H9 (cell line): ENCODE data around the gene FLT3LG. TPM values are rescaled to one million over a fixed set of nuclear protein-coding genes. Genes with fewer than 3 reads are reported as not detected.

ENCODE experiments used
- DNase-seq: peaks from one replicate; pipeline ENCODE4 v3.0.0-alpha.2; 2017
- H2AFZ ChIP-seq: one replicate; pipeline ENCODE4 v1.6.1; 2013; ENCODE audit warnings: mild to moderate bottlenecking, low read length, control low read depth, moderate library complexity
- H2AK5ac ChIP-seq: 2 replicates; pipeline ENCODE4 v1.6.1; 2013; ENCODE audit warnings: low read length, control low read depth, mixed read lengths; ENCODE audit not compliant: insufficient read length
- H2BK120ac ChIP-seq: one replicate; pipeline ENCODE4 v1.6.1; 2013; ENCODE audit warnings: low read depth, mild to moderate bottlenecking, low read length, control low read depth, inconsistent platforms; ENCODE audit not compliant: poor library complexity, severe bottlenecking
- H2BK12ac ChIP-seq: 2 replicates; pipeline ENCODE4 v1.6.1; 2013; ENCODE audit warnings: low read length, control low read depth, mixed read lengths, low read depth; ENCODE audit not compliant: insufficient read length
- H2BK15ac ChIP-seq: 2 replicates; pipeline ENCODE4 v1.6.1; 2013; ENCODE audit warnings: low read depth, low read length, control low read depth
- H2BK20ac ChIP-seq: one replicate; pipeline ENCODE4 v1.6.1; 2013; ENCODE audit warnings: low read depth, mild to moderate bottlenecking, low read length, control low read depth, inconsistent platforms; ENCODE audit not compliant: poor library complexity, severe bottlenecking
- H2BK5ac ChIP-seq: 2 replicates; pipeline ENCODE4 v1.6.1; 2013; ENCODE audit warnings: low read length, control low read depth, mixed read lengths; ENCODE audit not compliant: insufficient read length
- H3K14ac ChIP-seq: 2 replicates; pipeline ENCODE4 v1.6.1; 2013; ENCODE audit warnings: low read length, control low read depth; ENCODE audit not compliant: insufficient read depth
- H3K18ac ChIP-seq: 2 replicates; pipeline ENCODE4 v1.6.1; 2013; ENCODE audit warnings: low read depth, mild to moderate bottlenecking, mixed read lengths, low read length, control low read depth; ENCODE audit not compliant: insufficient read length
- H3K23ac ChIP-seq: 2 replicates; pipeline ENCODE4 v1.6.1; 2013; ENCODE audit warnings: low read length, control low read depth, mixed read lengths, low read depth; ENCODE audit not compliant: insufficient read length
- H3K23me2 ChIP-seq: 2 replicates; pipeline ENCODE4 v1.6.1; 2013; ENCODE audit warnings: low read depth, mild to moderate bottlenecking, mixed read lengths, low read length, control low read depth; ENCODE audit not compliant: insufficient read length, poor library complexity, severe bottlenecking
- H3K27ac ChIP-seq: 2 replicates; pipeline ENCODE4 v1.5.1; 2013; ENCODE audit warnings: low read length, control low read depth, mixed read lengths, low read depth; ENCODE audit not compliant: insufficient read length
- H3K27me3 ChIP-seq: 2 replicates; pipeline ENCODE4 v1.6.1; 2013; ENCODE audit warnings: low read length, control low read depth, inconsistent platforms; ENCODE audit not compliant: insufficient read depth
- H3K4ac ChIP-seq: 2 replicates; pipeline ENCODE4 v1.6.1; 2013; ENCODE audit warnings: low read depth, mild to moderate bottlenecking, control low read depth, inconsistent platforms, low read length, moderate library complexity
- H3K4me1 ChIP-seq: 2 replicates; pipeline ENCODE4 v1.6.1; 2013; ENCODE audit warnings: low read length, control low read depth, inconsistent platforms; ENCODE audit not compliant: insufficient read depth
- H3K4me2 ChIP-seq: 2 replicates; pipeline ENCODE4 v1.6.1; 2013; ENCODE audit warnings: low read length, control low read depth, mixed read lengths; ENCODE audit not compliant: insufficient read length, insufficient read depth
- H3K56ac ChIP-seq: 2 replicates; pipeline ENCODE4 v1.6.1; 2013; ENCODE audit warnings: low read depth, mild to moderate bottlenecking, mixed read lengths, low read length, control low read depth; ENCODE audit not compliant: insufficient read length
- H3K79me1 ChIP-seq: 2 replicates; pipeline ENCODE4 v1.6.1; 2013; ENCODE audit warnings: low read depth, mild to moderate bottlenecking, moderate library complexity, low read length, control low read depth, inconsistent platforms; ENCODE audit not compliant: insufficient read depth, poor library complexity, severe bottlenecking
- H3K79me2 ChIP-seq: 2 replicates; pipeline ENCODE4 v1.6.1; 2013; ENCODE audit warnings: low read length, control low read depth, inconsistent platforms; ENCODE audit not compliant: insufficient read depth
- H3K9ac ChIP-seq: 2 replicates; pipeline ENCODE4 v1.6.1; 2013; ENCODE audit warnings: low read length, control low read depth, mixed read lengths; ENCODE audit not compliant: insufficient read length; ENCODE audit errors: extremely low read depth
- H3K9me3 ChIP-seq: one replicate; pipeline ENCODE4 v1.6.1; 2013; ENCODE audit warnings: low read depth, low read length, inconsistent platforms; ENCODE audit not compliant: control insufficient read depth
- H3T11ph ChIP-seq: one replicate; pipeline ENCODE4 v1.6.1; 2013; ENCODE audit warnings: mild to moderate bottlenecking, low read length, control low read depth, inconsistent platforms
- H4K20me1 ChIP-seq: one replicate; pipeline ENCODE4 v1.6.1; 2013; ENCODE audit not compliant: control insufficient read depth, insufficient read length, insufficient read depth
- H4K5ac ChIP-seq: 2 replicates; pipeline ENCODE4 v1.6.1; 2013; ENCODE audit warnings: low read depth, mild to moderate bottlenecking, mixed read lengths, low read length, control low read depth; ENCODE audit not compliant: insufficient read length
- H4K8ac ChIP-seq: replicated peaks from 2 replicates; pipeline ENCODE4 v1.6.1; 2013; ENCODE audit warnings: low read length, control low read depth, mixed read lengths, low read depth; ENCODE audit not compliant: insufficient read length
- H4K91ac ChIP-seq: 2 replicates; pipeline ENCODE4 v1.6.1; 2013; ENCODE audit warnings: low read depth, mild to moderate bottlenecking, moderate library complexity, mixed read lengths, low read length, control low read depth; ENCODE audit not compliant: insufficient read length
- H3K27ac Mint-ChIP-seq, 3 experiments: 2 replicates in 2 of 3; 3 replicates in 1 of 3; pipeline ENCODE4 v1.8.0; 2020 to 2021; ENCODE audit warnings: mixed read lengths in 3 of 3, mild to moderate bottlenecking in 1 of 3, moderate library complexity in 1 of 3
- H3K27me3 Mint-ChIP-seq: 2 replicates; pipeline ENCODE4 v1.8.0; 2021; ENCODE audit warnings: low read depth, mild to moderate bottlenecking, moderate library complexity, mixed read lengths
- H3K36me3 Mint-ChIP-seq, 3 experiments: 2 replicates in 2 of 3; 3 replicates in 1 of 3; pipeline ENCODE4 v1.8.0; 2020 to 2021; ENCODE audit warnings: low read depth in 3 of 3, mixed read lengths in 3 of 3; ENCODE audit not compliant: insufficient read depth in 1 of 3
- H3K4me1 Mint-ChIP-seq, 2 experiments: 2 replicates each; pipeline ENCODE4 v1.8.0; 2020; ENCODE audit warnings: mixed read lengths in 2 of 2
- H3K4me3 Mint-ChIP-seq, 2 experiments: 2 replicates in 1 of 2; 3 replicates in 1 of 2; pipeline ENCODE4 v1.8.0; 2020 to 2021; ENCODE audit warnings: mild to moderate bottlenecking in 2 of 2, mixed read lengths in 2 of 2, moderate library complexity in 1 of 2
- H3K9me3 Mint-ChIP-seq, 2 experiments: 2 replicates in 1 of 2; 3 replicates in 1 of 2; pipeline ENCODE4 v1.8.0; 2020; ENCODE audit warnings: mild to moderate bottlenecking in 2 of 2, mixed read lengths in 2 of 2, moderate library complexity in 1 of 2
- CTCF ChIP-seq: fragments of 200-600 bp; sonication (generic); conservative IDR thresholded peaks from 3 replicates; pipeline ENCODE4 v1.8.0; 2021; ENCODE audit warnings: antibody characterized with exemption, mild to moderate bottlenecking
- WGBS: extraction: QIAGEN DNeasy Blood & Tissue Kit; methylation state at CpG from one replicate; pipeline ENCODE4 v1.1.7; 2013; ENCODE audit warnings: missing lambda C conversion rate, low lambda C conversion rate, mixed read lengths; ENCODE audit not compliant: insufficient read length; ENCODE audit errors: extremely low coverage; 5-methylcytosine and 5-hydroxymethylcytosine counted together
- total RNA-seq: library from RNA; stranded (reverse); gene quantifications from 2 replicates; pipeline ENCODE4 v1.2.1, GENCODE V29; 2021

The FLT3LG gene
- total RNA-seq, 1 experiment from 2014 or later, result 2.1 TPM

DNA sequence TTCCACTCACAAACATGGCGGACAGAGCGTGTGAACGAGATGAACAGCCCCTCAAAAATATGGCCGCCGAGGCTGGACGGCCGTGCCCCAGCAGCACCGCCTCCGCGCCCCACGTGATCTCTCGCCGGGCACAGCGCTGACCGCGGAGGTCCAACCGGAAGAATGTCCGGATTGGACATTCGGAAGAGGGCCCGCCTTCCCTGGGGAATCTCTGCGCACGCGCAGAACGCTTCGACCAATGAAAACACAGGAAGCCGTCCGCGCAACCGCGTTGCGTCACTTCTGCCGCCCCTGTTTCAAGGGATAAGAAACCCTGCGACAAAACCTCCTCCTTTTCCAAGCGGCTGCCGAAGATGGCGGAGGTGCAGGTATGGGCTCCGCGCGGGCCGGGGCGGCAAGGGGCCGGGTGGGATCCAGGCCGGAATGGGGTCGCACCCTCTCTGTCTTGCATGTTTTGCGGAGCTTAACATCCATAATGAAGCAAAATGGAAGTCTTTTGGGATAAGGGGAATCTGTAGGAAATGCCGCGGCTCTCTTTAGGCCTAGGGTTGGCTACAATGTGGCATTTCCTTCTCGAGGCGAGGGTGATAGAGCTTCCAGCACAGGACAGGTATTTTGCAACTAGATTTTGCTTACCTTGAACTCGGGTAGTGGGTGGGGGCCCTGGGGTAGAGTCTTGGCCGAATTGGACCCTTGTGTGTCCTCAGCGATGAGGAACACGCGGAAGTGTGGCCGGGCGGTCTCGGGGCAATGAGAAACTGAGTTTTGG, 13.4 kb downstream of the FLT3LG start, which contains the start of gene RPL13A:
Gene RPL13A (plus strand): TSS at position 332 of the 769 bp plus-strand sequence. CDS start 22 bp downstream, at position 354.
- no peak within 1 kb of the TSS for H3T11ph ChIP-seq
- peaks cover 13% of the 10 kb centered on the region for H3K23me2 ChIP-seq
- Mint-ChIP-seq H3K36me3 (peaks cover 48 to 50% (median 49%) of the 10 kb centered on the region in 3 experiments), H3K27ac (peak within 1 kb of the TSS; percentile 99 to 100 (median 100)), H3K27me3 (peaks cover 11% of the 10 kb centered on the region; the same call in 1 of the 2 replicates), H3K4me3 (peak within 1 kb of the TSS; percentile 91 to 96), H3K4me1 (peaks cover 13 to 20% of the 10 kb centered on the region in 2 experiments), H3K9me3 (peaks cover 12 to 14% of the 10 kb centered on the region in 2 experiments; a peak in 4 of 5 replicates)
- no peak within 1 kb of the TSS for H3K23ac ChIP-seq
- no peak within 1 kb of the TSS for H2BK20ac ChIP-seq
- H2BK12ac ChIP-seq, result no peak within 1 kb of the TSS
- H3K27me3 ChIP-seq, result no peaks in the 10 kb centered on the region
- no peaks in the 10 kb centered on the region for H4K20me1 ChIP-seq
- peak within 1 kb of the TSS; percentile 100 for H3K9ac ChIP-seq
- no peak within 1 kb of the TSS for H2BK120ac ChIP-seq
- no peaks in the 10 kb centered on the region for H3K9me3 ChIP-seq
- peak within 1 kb of the TSS; percentile 91 for H3K18ac ChIP-seq
- peak within 1 kb of the TSS; percentile 91 for H3K56ac ChIP-seq
- H2BK15ac ChIP-seq, result no peak within 1 kb of the TSS
- H3K4me1 ChIP-seq, result no peaks in the 10 kb centered on the region
- H4K8ac ChIP-seq, result no peak within 1 kb of the TSS
- peak within 1 kb of the TSS; percentile 49 for H4K91ac ChIP-seq
- peak within 1 kb of the TSS; percentile 91 for H4K5ac ChIP-seq
- H3K79me1 ChIP-seq, result no peaks in the 10 kb centered on the region
- H2BK5ac ChIP-seq, result peak within 1 kb of the TSS; percentile 97
- H3K4ac ChIP-seq, result peak within 1 kb of the TSS; percentile 44; the same call in 1 of the 2 replicates
- H2AFZ ChIP-seq, result no peak within 1 kb of the TSS
- peak within 1 kb of the TSS; percentile 27 for H2AK5ac ChIP-seq
- WGBS, result no CpG with 5 or more reads among the region's 57 CpGs
- H3K4me2 ChIP-seq, result peak within 1 kb of the TSS; percentile 100
- peak within 1 kb of the TSS; percentile 59 for H3K27ac ChIP-seq
- peaks cover 18% of the 10 kb centered on the region for H3K79me2 ChIP-seq
- peak within 1 kb of the TSS; percentile 99 for H3K14ac ChIP-seq
- TF ChIP-seq CTCF, result no peak
- DNase-seq, result peak; percentile 100
